Iris pigment epithelial cell (primary cell): ENCODE measurements around the gene CCDC188.

Experiments used
- DNase-seq: peaks from one replicate; pipeline ENCODE4 v3.0.0-alpha.2; 2011; ENCODE audit warnings: low read depth

CCDC188 gene

DNA sequence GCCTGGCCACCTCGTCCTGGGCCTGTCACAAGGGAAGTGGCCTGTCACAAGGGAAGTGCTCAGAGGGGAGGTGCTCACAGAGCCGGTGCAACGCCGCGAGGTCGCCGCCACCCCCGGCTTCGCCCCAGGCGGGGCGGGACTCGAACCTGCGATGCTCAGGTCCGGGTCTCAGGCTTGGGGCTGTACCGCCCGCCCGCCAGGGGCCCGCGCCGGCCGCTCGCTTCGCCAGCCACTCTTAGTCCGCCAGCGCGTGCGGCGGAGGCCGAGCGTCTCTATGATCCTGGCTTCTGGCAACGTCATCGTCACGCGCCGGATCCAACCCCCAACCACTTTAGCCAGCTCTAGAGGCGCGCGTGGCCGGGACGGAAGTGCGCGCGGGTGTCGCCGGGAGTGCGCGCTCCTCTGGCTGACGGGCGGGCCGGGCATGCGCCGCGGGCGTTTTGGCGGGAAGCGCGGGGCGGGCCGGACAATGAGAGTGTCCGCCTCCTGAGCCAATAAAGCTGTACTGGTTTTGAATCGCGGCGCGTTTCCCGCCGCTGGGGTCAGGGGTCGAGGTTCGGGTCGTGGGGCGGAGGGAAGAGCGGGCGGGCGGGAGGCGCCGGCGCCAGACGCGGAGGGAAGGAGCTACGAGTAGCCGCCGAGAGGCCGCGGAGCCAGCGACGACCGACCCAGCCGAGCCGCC, 33.8 kb downstream of the CCDC188 start, which contains the start of gene TRMT2A:
TSS of gene TRMT2A (minus strand) at position 276 of the 682 bp plus-strand sequence. CDS start 320 bp downstream, outside the sequence.
- DNase-seq = peak; percentile 99

DNA sequence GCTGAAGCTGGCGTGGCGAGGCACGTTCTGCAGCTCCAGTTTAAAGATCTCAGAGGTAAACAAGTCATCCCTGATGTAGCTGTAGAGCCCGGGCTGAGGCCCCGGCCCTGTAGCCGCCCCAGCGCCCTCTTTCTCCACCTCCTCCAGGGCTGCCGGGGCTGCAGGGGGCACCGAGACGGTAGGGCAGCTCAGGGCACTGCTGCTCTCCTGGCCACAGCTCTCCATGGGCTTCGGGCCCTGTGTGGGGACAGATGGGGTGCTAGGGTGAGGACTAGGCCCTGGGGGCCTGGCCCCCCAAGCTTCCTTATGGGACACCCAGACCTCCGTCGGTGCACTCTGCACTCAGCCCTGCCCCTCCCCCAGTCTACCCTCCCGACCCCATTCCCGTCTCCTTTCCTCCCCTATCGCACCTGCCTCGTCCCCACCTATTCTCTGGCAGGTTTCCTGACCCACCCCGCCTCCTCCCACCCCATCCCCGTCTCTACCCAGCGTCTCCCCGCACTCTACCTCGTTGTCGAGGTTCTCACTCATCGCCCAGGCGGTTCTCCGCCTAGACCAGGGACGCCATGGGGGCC, 34.4 kb downstream of the CCDC188 start:
- DNase-seq = no peak

GRCh38 chr22:20115691-20116375, 35.0 kb downstream of the CCDC188 start, which contains the start of gene RANBP1:
TSS of gene RANBP1 (plus strand) at chr22:20116104. CDS start at chr22:20116185, 81 bp downstream.
- no peak for DNase-seq

- DNase-seq = no peak
Measured at GRCh38 chr22:20114506-20115475, 36.1 kb downstream of the CCDC188 start.

- DNase-seq = no peak
Measured at GRCh38 chr22:20113551-20114310, 37.1 kb downstream of the CCDC188 start.

DNA sequence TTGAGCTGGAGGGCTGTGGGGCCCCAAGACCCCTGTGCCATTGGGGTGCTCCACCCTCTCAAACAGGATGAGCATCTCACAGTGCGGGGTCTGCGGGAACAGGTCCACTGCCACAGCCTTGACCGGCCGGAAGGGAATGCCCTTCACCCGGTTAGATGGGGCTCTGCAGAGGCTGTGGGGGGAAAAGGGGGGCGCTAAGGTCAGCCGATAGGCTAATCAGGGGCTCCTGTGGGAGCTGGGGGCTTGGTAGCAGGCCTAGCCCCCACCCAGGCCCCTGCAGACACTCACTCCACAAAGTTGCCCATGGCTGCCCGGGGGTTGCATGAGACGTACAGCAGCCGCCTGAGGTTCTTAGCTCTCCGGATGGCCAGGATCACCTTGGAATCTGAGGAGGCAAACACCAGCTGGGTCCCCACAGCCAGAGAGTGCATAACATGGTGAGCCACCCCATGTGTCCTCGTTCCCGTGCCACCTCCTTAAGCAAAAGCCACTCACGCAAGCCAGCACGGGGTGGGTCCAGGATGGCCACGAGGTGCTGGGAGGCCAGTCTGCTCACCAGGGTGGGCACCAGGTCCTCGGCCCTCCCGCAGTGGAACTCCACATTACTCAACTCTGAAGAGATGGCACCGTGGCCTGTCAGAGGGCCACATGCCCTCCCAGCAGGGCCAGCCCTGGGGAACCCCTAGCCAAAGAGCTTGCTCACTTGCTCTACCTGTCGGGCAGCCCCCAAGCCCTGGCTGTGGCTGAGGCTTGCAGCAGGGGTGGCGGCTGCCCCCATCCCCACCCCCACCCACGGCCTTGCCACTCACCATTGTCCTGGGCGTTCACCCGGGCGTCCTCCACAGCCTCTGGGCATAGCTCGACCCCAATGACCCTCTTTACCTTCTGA, 38.0 kb downstream of the CCDC188 start:
- DNase-seq = no peak

DNA sequence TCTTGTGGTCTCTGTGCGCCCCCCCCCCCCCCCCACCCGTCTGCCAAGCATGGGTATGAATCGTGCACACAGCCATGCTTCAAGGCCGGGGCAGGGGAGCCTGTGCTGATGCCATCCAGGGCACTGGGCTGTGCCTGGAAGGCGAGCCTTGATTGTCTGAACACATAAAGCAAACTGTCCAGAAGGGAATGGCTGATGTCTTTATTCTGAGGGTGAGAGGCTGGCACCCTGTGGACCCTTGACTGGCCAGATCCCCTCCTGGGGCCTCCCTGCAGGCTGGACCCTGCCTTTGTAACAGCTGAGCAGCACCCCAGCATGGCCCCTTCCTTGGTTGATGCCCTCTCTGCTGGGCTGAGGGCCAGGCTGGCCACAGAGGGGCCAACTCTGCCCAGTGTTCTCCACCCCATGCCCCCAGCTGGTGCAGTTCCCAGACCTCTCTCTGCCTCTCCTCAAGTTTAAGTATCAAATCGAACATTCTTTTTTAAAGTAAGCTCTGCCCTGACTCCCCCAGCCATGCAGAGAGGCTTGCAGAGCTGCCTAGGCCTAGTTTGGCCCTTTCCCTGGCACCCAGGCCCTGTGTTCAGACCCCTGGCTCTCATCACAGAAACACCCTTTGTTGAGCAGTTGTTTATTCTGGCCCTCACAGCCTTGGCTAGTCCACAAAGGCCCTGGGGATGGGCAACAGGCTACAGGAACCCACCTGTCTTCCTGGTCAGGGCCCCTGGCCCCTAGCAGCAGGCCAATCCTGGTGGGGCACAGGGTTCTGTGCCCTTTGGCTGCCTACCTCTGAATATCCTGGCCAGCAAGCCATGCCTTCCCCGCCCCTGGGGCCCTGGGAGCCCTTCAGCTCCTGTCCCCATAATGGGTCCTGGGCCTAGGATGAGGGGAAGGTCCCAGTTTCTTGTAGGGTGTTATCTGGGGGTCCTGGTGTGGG, 38.9 kb downstream of the CCDC188 start:
- DNase-seq = no peak

- DNase-seq = peak; percentile 29
Measured at GRCh38 chr22:20111045-20111688, 39.7 kb downstream of the CCDC188 start.

DNA sequence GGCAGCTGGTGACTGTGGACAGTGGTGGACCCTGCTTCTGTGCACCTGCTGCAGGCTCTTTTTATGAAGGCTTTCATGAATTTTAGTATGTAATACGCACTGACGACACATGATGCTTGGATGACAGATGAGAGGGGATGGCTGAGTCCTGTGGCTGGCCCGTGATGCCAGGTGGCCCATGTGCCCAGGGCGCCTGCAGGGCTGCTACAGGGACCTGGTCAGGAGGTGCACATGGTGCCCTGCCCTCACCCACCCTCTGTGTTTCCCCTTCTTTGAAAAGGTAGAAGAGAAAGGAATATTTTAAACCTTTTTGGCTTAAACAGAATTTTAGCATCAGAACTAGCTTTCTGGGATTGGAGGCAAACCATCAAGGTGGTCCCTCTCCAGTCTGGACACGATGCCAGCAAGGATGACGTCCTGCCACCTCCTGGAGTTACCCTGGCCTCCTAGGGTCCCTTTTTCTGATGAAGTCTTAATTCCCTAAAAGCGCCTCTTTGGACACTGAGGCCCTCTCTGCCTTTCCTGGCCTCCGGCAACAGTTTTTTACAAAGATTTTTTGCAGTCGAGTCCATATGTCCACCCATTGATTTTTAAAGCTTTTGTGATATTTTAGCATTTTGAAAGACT, 40.4 kb downstream of the CCDC188 start:
- no peak for DNase-seq

DNA sequence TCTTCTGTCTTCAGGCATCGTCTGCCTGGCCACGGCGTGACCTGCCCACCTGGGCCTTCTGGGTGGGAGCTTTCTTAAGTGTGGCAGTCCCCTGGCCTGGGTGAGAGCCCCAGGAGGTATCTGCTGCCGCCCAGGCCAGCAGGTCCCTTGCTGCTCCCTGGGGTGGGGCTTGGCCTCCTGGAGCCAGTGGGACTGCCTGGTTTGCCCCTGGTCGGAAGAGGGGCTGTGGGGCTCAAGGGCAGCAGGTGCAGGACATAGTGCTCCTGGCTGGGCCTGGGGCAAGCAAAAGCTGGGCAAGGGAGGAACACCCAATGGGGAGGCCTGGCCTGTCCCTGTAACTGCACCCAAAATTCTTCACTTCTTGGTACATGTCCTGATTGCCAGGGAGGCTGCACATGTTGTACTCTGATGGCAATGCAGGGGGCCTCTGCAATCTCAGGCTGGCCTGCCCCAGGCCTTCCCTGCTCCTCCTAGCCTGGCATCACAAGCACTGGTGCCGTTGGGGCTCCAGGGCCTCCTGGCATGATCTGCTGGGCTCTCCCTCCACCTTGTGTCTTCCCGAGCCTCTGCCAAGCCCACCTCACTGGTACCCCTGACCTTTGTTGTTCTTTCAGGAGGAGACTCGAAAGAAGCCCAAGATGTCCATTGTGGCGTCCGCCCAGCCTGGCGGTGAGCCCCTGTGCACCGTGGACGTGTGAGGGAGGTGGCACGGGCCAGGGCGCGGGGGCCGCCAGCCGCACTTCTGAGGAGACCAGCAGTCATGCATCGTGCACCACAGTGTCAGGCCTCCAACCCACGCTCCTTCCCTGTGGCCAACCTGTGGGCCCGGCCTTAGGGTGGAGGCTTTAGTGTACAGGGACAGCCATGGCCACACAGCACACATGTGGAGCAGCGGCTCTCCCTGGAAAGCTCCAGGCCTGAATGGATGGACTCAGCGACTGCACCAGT, 41.2 kb downstream of the CCDC188 start:
- no peak for DNase-seq

GRCh38 chr22:20108757-20109230, 42.1 kb downstream of the CCDC188 start:
- no peak for DNase-seq

DNA sequence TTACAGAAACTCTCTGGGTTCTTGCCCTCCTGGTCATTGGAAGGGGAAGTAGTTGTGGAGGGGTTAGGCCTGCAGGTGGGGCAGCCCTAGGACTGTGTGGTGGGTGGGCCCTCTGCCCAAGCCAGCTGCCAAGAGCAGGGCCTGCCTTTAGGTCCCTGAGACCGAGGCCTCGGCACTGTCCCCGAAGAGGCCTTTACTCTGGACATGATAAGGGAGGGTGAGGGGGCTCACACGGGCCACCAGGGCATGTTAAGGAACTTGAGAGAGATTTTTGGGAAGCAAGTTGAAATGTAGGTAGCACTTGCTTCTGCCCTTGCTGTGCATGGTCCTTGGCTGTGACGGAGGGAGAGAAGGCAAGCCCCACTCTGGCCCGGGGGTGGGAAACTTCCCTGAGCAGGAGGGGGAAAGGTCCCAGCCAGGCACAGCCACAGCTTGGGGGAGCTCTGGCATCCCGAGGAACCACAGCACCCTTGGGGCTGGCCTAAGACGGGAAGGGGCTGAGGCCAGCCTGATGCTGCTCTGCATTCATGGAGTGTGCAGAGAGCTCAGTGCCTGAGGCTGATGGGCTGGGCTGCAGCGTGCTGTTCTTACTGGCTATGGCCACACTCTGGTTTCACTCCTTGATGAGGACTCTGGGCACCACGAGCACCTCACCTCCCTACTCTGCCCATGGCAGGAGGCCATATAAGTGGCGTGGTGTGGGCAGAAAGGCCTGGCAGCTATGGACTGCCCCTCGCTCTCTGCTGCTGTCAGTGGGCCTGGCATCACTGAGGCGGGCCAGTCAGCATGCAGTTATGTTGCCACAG, 42.7 kb downstream of the CCDC188 start:
- no peak for DNase-seq

- DNase-seq = no peak
Measured at GRCh38 chr22:20107471-20107901, 43.4 kb downstream of the CCDC188 start.

GRCh38 chr22:20106849-20107237, 44.0 kb downstream of the CCDC188 start:
- no peak for DNase-seq

DNA sequence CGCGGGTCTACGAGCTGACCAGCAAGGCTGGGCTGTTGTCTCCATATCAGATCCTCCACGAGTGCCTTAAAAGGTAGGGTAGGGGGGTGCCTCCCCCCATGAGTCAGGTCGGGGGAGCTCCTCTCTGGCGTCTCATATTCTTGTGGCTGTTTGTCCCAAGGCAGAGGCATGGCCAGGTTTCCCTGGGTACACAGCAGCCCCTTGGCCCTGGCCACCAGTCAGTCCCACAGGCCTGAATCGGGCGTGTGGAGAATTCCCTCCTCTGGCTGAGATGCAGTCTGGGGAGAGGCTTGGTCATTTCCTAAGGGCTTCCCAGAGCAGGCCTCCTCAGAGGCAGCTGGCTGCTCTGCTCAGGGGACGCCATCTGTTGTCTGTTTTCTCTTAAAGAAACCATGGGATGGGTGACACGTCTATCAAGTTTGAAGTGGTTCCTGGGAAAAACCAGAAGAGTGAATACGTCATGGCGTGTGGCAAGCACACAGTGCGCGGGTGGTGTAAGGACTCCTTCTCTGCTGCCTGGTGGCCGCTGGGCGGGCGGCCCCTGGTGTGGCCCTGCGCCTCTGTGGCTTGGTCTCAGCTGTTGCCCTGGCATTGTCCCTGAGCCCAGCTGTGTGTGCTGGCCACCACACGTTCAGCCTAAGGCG, 44.5 kb downstream of the CCDC188 start:
- DNase-seq = no peak
